ENCODE results near the gene FMNL1.
A peak's percentile ranks its signal among the peaks of the same experiment; 100 is the strongest.
"Not testable (repeated sequence)": the region's sequence is repeated elsewhere in the genome, so short reads cannot be mapped to it uniquely, and the experiment has no call there.

The FMNL1 gene

GRCh38 chr17:45221081-45222013, at the start of gene FMNL1:
FMNL1 (plus strand) TSS chr17:45221885; CDS start chr17:45222125, 240 bp downstream.
- DNase-seq (ENCODE audit: low spot score) = no peak

- DNase-seq (ENCODE audit: low spot score) = no peak
Measured at GRCh38 chr17:45172232-45172540, 49.5 kb upstream of the FMNL1 start.

- peak; percentile 93 for DNase-seq (ENCODE audit: low spot score)
Measured at GRCh38 chr17:45172541-45173286, 49.0 kb upstream of the FMNL1 start.

GRCh38 chr17:45175759-45176115, 45.9 kb upstream of the FMNL1 start:
- no peak for DNase-seq (ENCODE audit: low spot score)

- DNase-seq (ENCODE audit: low spot score) = no peak
Measured at GRCh38 chr17:45177563-45177962, 44.1 kb upstream of the FMNL1 start.

GRCh38 chr17:45184144-45184543, 37.5 kb upstream of the FMNL1 start:
- DNase-seq (ENCODE audit: low spot score) = no peak

GRCh38 chr17:45186801-45187354, 34.8 kb upstream of the FMNL1 start:
- no peak for DNase-seq (ENCODE audit: low spot score)

- DNase-seq (ENCODE audit: low spot score) = peak; percentile 62
Measured at GRCh38 chr17:45189009-45189408, 32.7 kb upstream of the FMNL1 start.

- DNase-seq (ENCODE audit: low spot score) = no peak
Measured at GRCh38 chr17:45190503-45191255, 31.0 kb upstream of the FMNL1 start.

GRCh38 chr17:45195424-45195823, 26.3 kb upstream of the FMNL1 start:
- no peak for DNase-seq (ENCODE audit: low spot score)

- DNase-seq (ENCODE audit: low spot score) = no peak
Measured at GRCh38 chr17:45197108-45197507, 24.6 kb upstream of the FMNL1 start.

- DNase-seq (ENCODE audit: low spot score) = peak; percentile 82
Measured at GRCh38 chr17:45197555-45198334, 23.9 kb upstream of the FMNL1 start.

- DNase-seq (ENCODE audit: low spot score) = no peak
Measured at GRCh38 chr17:45200701-45201100, 21.0 kb upstream of the FMNL1 start.

GRCh38 chr17:45201457-45201856, 20.2 kb upstream of the FMNL1 start:
- no peak for DNase-seq (ENCODE audit: low spot score)

GRCh38 chr17:45201880-45202279, 19.8 kb upstream of the FMNL1 start:
- DNase-seq (ENCODE audit: low spot score) = not testable (repeated sequence)

- peak; percentile 65 for DNase-seq (ENCODE audit: low spot score)
Measured at GRCh38 chr17:45218895-45219661, 2.6 kb upstream of the FMNL1 start.

GRCh38 chr17:45220079-45220478, 1.6 kb upstream of the FMNL1 start:
- no peak for DNase-seq (ENCODE audit: low spot score)

GRCh38 chr17:45222014-45222288, 266 bp downstream of the FMNL1 start:
- DNase-seq (ENCODE audit: low spot score) = no peak

GRCh38 chr17:45222289-45222995, 757 bp downstream of the FMNL1 start:
- no peak for DNase-seq (ENCODE audit: low spot score)

- no peak for DNase-seq (ENCODE audit: low spot score)
Measured at GRCh38 chr17:45222996-45223538, 1.4 kb downstream of the FMNL1 start.

All from putamen (tissue), 1 donor.